ENCODE measurements around the gene MAEA. TPM values are rescaled to one million over a fixed set of nuclear protein-coding genes. Genes with fewer than 3 reads are reported as not detected.

MAEA gene
- total and polyA plus RNA-seq, 2 of the 8 experiments (the other 6 are each of a cell fraction or from before 2014, with no cell fraction given), result 75.8 to 133 TPM

DNA sequence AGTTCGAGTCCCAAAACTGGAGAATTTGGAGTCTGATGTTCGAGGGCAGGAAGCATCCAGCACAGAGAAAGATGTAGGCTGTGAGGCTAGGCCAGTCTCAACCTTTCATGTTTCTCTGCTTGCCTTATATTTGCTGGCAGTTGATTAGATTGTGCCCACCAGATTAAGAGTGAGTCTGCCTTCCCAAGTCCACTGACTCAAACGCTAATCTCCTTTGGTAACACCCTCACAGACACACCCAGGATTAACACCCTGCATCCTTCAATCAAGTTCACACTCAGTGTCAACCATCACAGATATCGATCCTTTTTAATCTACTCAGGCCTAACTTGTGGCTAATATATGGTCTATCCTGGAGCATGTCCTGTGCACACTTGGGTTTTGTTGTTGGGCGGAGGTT lies 18.0 kb upstream of the MAEA start (continued):
- TF ChIP-seq, protein P1, sequence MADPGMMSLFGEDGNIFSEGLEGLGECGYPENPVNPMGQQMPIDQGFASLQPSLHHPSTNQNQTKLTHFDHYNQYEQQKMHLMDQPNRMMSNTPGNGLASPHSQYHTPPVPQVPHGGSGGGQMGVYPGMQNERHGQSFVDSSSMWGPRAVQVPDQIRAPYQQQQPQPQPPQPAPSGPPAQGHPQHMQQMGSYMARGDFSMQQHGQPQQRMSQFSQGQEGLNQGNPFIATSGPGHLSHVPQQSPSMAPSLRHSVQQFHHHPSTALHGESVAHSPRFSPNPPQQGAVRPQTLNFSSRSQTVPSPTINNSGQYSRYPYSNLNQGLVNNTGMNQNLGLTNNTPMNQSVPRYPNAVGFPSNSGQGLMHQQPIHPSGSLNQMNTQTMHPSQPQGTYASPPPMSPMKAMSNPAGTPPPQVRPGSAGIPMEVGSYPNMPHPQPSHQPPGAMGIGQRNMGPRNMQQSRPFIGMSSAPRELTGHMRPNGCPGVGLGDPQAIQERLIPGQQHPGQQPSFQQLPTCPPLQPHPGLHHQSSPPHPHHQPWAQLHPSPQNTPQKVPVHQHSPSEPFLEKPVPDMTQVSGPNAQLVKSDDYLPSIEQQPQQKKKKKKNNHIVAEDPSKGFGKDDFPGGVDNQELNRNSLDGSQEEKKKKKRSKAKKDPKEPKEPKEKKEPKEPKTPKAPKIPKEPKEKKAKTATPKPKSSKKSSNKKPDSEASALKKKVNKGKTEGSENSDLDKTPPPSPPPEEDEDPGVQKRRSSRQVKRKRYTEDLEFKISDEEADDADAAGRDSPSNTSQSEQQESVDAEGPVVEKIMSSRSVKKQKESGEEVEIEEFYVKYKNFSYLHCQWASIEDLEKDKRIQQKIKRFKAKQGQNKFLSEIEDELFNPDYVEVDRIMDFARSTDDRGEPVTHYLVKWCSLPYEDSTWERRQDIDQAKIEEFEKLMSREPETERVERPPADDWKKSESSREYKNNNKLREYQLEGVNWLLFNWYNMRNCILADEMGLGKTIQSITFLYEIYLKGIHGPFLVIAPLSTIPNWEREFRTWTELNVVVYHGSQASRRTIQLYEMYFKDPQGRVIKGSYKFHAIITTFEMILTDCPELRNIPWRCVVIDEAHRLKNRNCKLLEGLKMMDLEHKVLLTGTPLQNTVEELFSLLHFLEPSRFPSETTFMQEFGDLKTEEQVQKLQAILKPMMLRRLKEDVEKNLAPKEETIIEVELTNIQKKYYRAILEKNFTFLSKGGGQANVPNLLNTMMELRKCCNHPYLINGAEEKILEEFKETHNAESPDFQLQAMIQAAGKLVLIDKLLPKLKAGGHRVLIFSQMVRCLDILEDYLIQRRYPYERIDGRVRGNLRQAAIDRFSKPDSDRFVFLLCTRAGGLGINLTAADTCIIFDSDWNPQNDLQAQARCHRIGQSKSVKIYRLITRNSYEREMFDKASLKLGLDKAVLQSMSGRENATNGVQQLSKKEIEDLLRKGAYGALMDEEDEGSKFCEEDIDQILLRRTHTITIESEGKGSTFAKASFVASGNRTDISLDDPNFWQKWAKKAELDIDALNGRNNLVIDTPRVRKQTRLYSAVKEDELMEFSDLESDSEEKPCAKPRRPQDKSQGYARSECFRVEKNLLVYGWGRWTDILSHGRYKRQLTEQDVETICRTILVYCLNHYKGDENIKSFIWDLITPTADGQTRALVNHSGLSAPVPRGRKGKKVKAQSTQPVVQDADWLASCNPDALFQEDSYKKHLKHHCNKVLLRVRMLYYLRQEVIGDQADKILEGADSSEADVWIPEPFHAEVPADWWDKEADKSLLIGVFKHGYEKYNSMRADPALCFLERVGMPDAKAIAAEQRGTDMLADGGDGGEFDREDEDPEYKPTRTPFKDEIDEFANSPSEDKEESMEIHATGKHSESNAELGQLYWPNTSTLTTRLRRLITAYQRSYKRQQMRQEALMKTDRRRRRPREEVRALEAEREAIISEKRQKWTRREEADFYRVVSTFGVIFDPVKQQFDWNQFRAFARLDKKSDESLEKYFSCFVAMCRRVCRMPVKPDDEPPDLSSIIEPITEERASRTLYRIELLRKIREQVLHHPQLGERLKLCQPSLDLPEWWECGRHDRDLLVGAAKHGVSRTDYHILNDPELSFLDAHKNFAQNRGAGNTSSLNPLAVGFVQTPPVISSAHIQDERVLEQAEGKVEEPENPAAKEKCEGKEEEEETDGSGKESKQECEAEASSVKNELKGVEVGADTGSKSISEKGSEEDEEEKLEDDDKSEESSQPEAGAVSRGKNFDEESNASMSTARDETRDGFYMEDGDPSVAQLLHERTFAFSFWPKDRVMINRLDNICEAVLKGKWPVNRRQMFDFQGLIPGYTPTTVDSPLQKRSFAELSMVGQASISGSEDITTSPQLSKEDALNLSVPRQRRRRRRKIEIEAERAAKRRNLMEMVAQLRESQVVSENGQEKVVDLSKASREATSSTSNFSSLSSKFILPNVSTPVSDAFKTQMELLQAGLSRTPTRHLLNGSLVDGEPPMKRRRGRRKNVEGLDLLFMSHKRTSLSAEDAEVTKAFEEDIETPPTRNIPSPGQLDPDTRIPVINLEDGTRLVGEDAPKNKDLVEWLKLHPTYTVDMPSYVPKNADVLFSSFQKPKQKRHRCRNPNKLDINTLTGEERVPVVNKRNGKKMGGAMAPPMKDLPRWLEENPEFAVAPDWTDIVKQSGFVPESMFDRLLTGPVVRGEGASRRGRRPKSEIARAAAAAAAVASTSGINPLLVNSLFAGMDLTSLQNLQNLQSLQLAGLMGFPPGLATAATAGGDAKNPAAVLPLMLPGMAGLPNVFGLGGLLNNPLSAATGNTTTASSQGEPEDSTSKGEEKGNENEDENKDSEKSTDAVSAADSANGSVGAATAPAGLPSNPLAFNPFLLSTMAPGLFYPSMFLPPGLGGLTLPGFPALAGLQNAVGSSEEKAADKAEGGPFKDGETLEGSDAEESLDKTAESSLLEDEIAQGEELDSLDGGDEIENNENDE (IDR thresholded peaks at IDR 0.05; ENCODE audit: insufficient replicate concordance, low read length), result no peak
- TF ChIP-seq HDAC2 (IDR thresholded peaks at IDR 0.05; ENCODE audit: borderline replicate concordance in 1 of 2, low read depth in 2 of 2, low read length in 2 of 2), result no peak
- no peak for TF ChIP-seq HDAC6 (IDR thresholded peaks at IDR 0.05; ENCODE audit: low read depth, low read length)
- no peak for TF ChIP-seq EZH2 (IDR thresholded peaks at IDR 0.05; ENCODE audit: low read depth, low read length, severe bottlenecking)

Measured in H1 (cell line).